Spleen (tissue), 11 donors: ENCODE results near the gene MMP25. TPM values are rescaled to one million over a fixed set of nuclear protein-coding genes. Genes with fewer than 3 reads are reported as not detected.
"Not testable (repeated sequence)": the region's sequence is repeated elsewhere in the genome, so short reads cannot be mapped to it uniquely, and the experiment has no call there.

Experiments used
- DNase-seq: peaks from one replicate; pipeline ENCODE4 v3.0.0-alpha.2; 2020
- H3K27ac ChIP-seq, 8 donors: fragments of 200-600 bp; sonication (generic) in 7 of 8; 1 replicate in 4 of 8; 2 replicates in 4 of 8; pipeline versions ENCODE4 v1.5.0 to v1.8.0; 2016 to 2021; ENCODE audit warnings: inconsistent platforms in 4 of 8, mild to moderate bottlenecking in 4 of 8, moderate library complexity in 1 of 8
- H3K27me3 ChIP-seq, 7 donors: fragments of 200-600 bp; sonication (generic) in 6 of 7; replicated peaks in 1 of 7; 1 replicate in 4 of 7; 2 replicates in 3 of 7; pipeline versions ENCODE4 v1.5.0 to v1.8.0; 2016 to 2021; ENCODE audit warnings: inconsistent platforms in 3 of 7, mild to moderate bottlenecking in 1 of 7
- H3K36me3 ChIP-seq, 6 donors: fragments of 200-600 bp; sonication (generic) in 5 of 6; 1 replicate in 4 of 6; 2 replicates in 2 of 6; pipeline versions ENCODE4 v1.5.0 to v1.8.0; 2016 to 2021; ENCODE audit warnings: inconsistent platforms in 2 of 6
- H3K4me1 ChIP-seq, 6 donors: fragments of 200-600 bp; sonication (generic) in 5 of 6; 1 replicate in 3 of 6; 2 replicates in 3 of 6; pipeline versions ENCODE4 v1.5.0 to v1.8.0; 2016 to 2021; ENCODE audit warnings: inconsistent platforms in 3 of 6
- H3K4me3 ChIP-seq, 8 donors: fragments of 200-600 bp; sonication (generic) in 7 of 8; 1 replicate in 4 of 8; 2 replicates in 4 of 8; pipeline versions ENCODE4 v1.5.0 to v1.8.0; 2016 to 2021; ENCODE audit warnings: inconsistent platforms in 4 of 8, mild to moderate bottlenecking in 4 of 8, moderate library complexity in 2 of 8
- H3K9me3 ChIP-seq, 8 donors: fragments of 200-600 bp; sonication (generic) in 7 of 8; 1 replicate in 4 of 8; 2 replicates in 4 of 8; pipeline versions ENCODE4 v1.5.0 to v1.8.0; 2016 to 2021; ENCODE audit warnings: inconsistent platforms in 4 of 8
- CTCF ChIP-seq, 11 experiments: fragments of 200-600 bp in 7 of 11; fragments of 450-650 bp in 4 of 11; sonication (generic) in 4 of 11; IDR thresholded peaks in 8 of 11; conservative IDR thresholded peaks in 3 of 11; 1 replicate in 7 of 11; 2 replicates in 4 of 11; pipeline versions ENCODE4 v1.4.0 to v1.8.0; 2016 to 2021; ENCODE audit warnings: antibody characterized with exemption in 11 of 11, inconsistent platforms in 4 of 11, mild to moderate bottlenecking in 1 of 11
- POLR2A ChIP-seq, 3 donors: fragments of 450-650 bp; IDR thresholded peaks; one replicate each; pipeline ENCODE4 v1.5.1; 2017; ENCODE audit warnings: antibody characterized with exemption in 3 of 3, mild to moderate bottlenecking in 1 of 3
- POLR2AphosphoS5 ChIP-seq, 3 donors: sonication (generic); formaldehyde crosslinking; IDR thresholded peaks; one replicate each; pipeline ENCODE4 v1.5.1; 2017; ENCODE audit warnings: antibody characterized with exemption in 3 of 3
- WGBS, 5 donors: extraction: QIAGEN DNeasy Blood & Tissue Kit in 3 of 5; methylation state at CpG; one replicate each; pipeline versions ENCODE4 v1.1.5 to v1.1.7; 2013 to 2018; 5-methylcytosine and 5-hydroxymethylcytosine counted together
- intact Hi-C: fragments of 100-400 bp; cut with DNase I; formaldehyde crosslinking; loops from one replicate; pipeline ENCODE4 v1.15.0; 2023; ENCODE audit warnings: low total_unique reads
- polyA plus RNA-seq, 3 donors: library from polyadenylated mRNA; stranded (reverse); fragments of 200-250 nt; gene quantifications; one replicate each; pipeline ENCODE4 v1.2.1, GENCODE V29; 2013
- total RNA-seq, 7 donors: library from RNA; depleted of rRNA in 3 of 7; stranded (reverse); fragments of >200 nt in 3 of 7; fragmentation: NEBNext Ultra II Directional in 4 of 7; extraction: Animal tissue kit (Norgen Biotek cat#: 25700) in 4 of 7; gene quantifications; one replicate each; pipeline versions ENCODE4 v1.1.0 to v1.2.1, GENCODE V29; 2016 to 2021
- donor health status: healthy with polysubstance abuse.
- donor health status: DM: no; HTN: no; CAD: no; lungs with moderate emphysema.
- donor health status: DM: no; HTN: no; CAD: no.
- donor health status: Bipolar disorder and iron deficiency.
- donor health status: healthy.
- donor health status: DM: no; HTN: no; CAD: no.
- donor health status: DM: yes; HTN: yes; CAD: no.

Gene MMP25
- total and polyA plus RNA-seq, 10 donors = 2.7 to 282 (median 65.6) TPM

GRCh38 chr16:3074860-3075522 lies 28.6 kb downstream of the MMP25 start:
- peaks cover 0 to 27% (median 0%) of the 10 kb centered on the region in 6 donors for H3K36me3 ChIP-seq
- peak overlapping the region in 2 of 8 donors; percentile 5 to 53 for H3K4me3 ChIP-seq
- intact Hi-C loops = no loop called here
- 18 to 34% (median 29%) methylated on average over 8 to 9 of the region's 9 CpGs for WGBS, 5 donors
- H3K27me3 ChIP-seq = no peaks in the 10 kb centered on the region
- DNase-seq = peak; percentile 94
- peak overlapping the region in 7 of 8 donors; percentile 80 to 93 (median 85) for H3K27ac ChIP-seq
- H3K9me3 ChIP-seq = no peaks in the 10 kb centered on the region
- TF ChIP-seq POLR2AphosphoS5 (IDR thresholded peaks at IDR 0.05) = peak in 2 of 3 donors; percentile 68 to 86
- TF ChIP-seq CTCF (IDR thresholded peaks at IDR 0.05 in 8 of 11, conservative IDR thresholded peaks at IDR 0.05 in 3 of 11) = no peak
- TF ChIP-seq POLR2A (IDR thresholded peaks at IDR 0.05) = no peak
- peaks cover 4 to 85% (median 54%) of the 10 kb centered on the region in 6 donors for H3K4me1 ChIP-seq

GRCh38 chr16:3075523-3075915 lies 29.2 kb downstream of the MMP25 start:
- intact Hi-C loops = no loop called here
- peak overlapping the region in 7 of 8 donors; percentile 80 to 93 (median 85) for H3K27ac ChIP-seq
- H3K27me3 ChIP-seq = no peaks in the 10 kb centered on the region

GRCh38 chr16:3075946-3076345 lies 29.6 kb downstream of the MMP25 start:
- peak; percentile 72 for DNase-seq
- H3K27me3 ChIP-seq, H3K9me3 ChIP-seq, intact Hi-C loops: not testable (repeated sequence)
- WGBS, 5 donors = 74 to 90% (median 86%) methylated on average over 6 of the region's 6 CpGs
- H3K4me1 ChIP-seq = peaks cover 4 to 79% (median 53%) of the 10 kb centered on the region in 6 donors
- peak overlapping the region in 1 of 8 donors; percentile 53 for H3K4me3 ChIP-seq
- peaks cover 0 to 26% (median 0%) of the 10 kb centered on the region in 6 donors for H3K36me3 ChIP-seq
- peak overlapping the region in 7 of 8 donors; percentile 40 to 93 (median 85) for H3K27ac ChIP-seq

More at GRCh38 chr16:3075523-3075915, 29.2 kb downstream of the MMP25 start:
- peak; percentile 80 for DNase-seq
- H3K9me3 ChIP-seq = no peaks in the 10 kb centered on the region
- TF ChIP-seq CTCF (IDR thresholded peaks at IDR 0.05 in 8 of 11, conservative IDR thresholded peaks at IDR 0.05 in 3 of 11) (no peak), POLR2A (IDR thresholded peaks at IDR 0.05) (no peak), POLR2AphosphoS5 (IDR thresholded peaks at IDR 0.05) (no peak)
- 46 to 63% (median 56%) methylated on average over 8 to 10 of the region's 10 CpGs for WGBS, 5 donors
- peaks cover 0 to 25% (median 0%) of the 10 kb centered on the region in 6 donors for H3K36me3 ChIP-seq
- peak overlapping the region in 1 of 8 donors; percentile 53 for H3K4me3 ChIP-seq
- H3K4me1 ChIP-seq = peaks cover 4 to 81% (median 53%) of the 10 kb centered on the region in 6 donors

- peaks cover 4 to 77% (median 51%) of the 10 kb centered on the region in 6 donors for H3K4me1 ChIP-seq
- no peaks in the 10 kb centered on the region for H3K27me3 ChIP-seq
- peaks cover 0 to 30% (median 0%) of the 10 kb centered on the region in 6 donors for H3K36me3 ChIP-seq
- peak overlapping the region in 7 of 8 donors; percentile 40 to 93 (median 85) for H3K27ac ChIP-seq
- H3K4me3 ChIP-seq = peak overlapping the region in 1 of 8 donors; percentile 53
- H3K9me3 ChIP-seq = no peaks in the 10 kb centered on the region
- WGBS, 5 donors = 40 to 68% (median 61%) methylated on average over 5 to 6 of the region's 6 CpGs
- no peak for TF ChIP-seq POLR2A (IDR thresholded peaks at IDR 0.05)
- TF ChIP-seq CTCF (IDR thresholded peaks at IDR 0.05 in 8 of 11, conservative IDR thresholded peaks at IDR 0.05 in 3 of 11) = peak in 1 of 11 experiments; percentile 9
- TF ChIP-seq POLR2AphosphoS5 (IDR thresholded peaks at IDR 0.05) = no peak
- intact Hi-C loops = no loop called here
- peak; percentile 70 for DNase-seq
These were observed 30.2 kb downstream of the MMP25 start for GRCh38 chr16:3076577-3076976.
